GM06990 (cell line): Measurements from ENCODE around the gene RHOH.

ENCODE experiments used
- DNase-seq: peaks from one replicate; pipeline ENCODE4 v3.0.0-alpha.2; 2011; ENCODE audit not compliant: insufficient read length; ENCODE audit errors: extremely low read depth
- H3K27me3 ChIP-seq: replicated peaks from 2 replicates; pipeline ENCODE4 v1.6.0; 2011; ENCODE audit warnings: low read length; ENCODE audit not compliant: control insufficient read depth, insufficient read depth
- H3K36me3 ChIP-seq: 2 replicates; pipeline ENCODE4 v1.5.1; 2011; ENCODE audit warnings: low read length; ENCODE audit not compliant: control insufficient read depth, insufficient read depth
- H3K4me3 ChIP-seq: replicated peaks from 2 replicates; pipeline ENCODE4 v1.5.1; 2011; ENCODE audit warnings: low read depth, mild to moderate bottlenecking, control low read depth, low read length
- CTCF ChIP-seq: IDR thresholded peaks from 2 replicates; pipeline ENCODE4 v1.5.1; 2011; ENCODE audit warnings: low read length, control low read depth, mild to moderate bottlenecking, inconsistent platforms; ENCODE audit not compliant: insufficient read depth, poor library complexity, severe bottlenecking

RHOH gene

GRCh38 chr4:40204507-40205258 is 7.9 kb downstream of the RHOH start:
- peaks cover 3% of the 10 kb centered on the region for H3K36me3 ChIP-seq
- no peaks in the 10 kb centered on the region for H3K27me3 ChIP-seq
- H3K4me3 ChIP-seq: peak overlapping the region; percentile 89
- TF ChIP-seq CTCF: no peak
- DNase-seq: no peak

DNA sequence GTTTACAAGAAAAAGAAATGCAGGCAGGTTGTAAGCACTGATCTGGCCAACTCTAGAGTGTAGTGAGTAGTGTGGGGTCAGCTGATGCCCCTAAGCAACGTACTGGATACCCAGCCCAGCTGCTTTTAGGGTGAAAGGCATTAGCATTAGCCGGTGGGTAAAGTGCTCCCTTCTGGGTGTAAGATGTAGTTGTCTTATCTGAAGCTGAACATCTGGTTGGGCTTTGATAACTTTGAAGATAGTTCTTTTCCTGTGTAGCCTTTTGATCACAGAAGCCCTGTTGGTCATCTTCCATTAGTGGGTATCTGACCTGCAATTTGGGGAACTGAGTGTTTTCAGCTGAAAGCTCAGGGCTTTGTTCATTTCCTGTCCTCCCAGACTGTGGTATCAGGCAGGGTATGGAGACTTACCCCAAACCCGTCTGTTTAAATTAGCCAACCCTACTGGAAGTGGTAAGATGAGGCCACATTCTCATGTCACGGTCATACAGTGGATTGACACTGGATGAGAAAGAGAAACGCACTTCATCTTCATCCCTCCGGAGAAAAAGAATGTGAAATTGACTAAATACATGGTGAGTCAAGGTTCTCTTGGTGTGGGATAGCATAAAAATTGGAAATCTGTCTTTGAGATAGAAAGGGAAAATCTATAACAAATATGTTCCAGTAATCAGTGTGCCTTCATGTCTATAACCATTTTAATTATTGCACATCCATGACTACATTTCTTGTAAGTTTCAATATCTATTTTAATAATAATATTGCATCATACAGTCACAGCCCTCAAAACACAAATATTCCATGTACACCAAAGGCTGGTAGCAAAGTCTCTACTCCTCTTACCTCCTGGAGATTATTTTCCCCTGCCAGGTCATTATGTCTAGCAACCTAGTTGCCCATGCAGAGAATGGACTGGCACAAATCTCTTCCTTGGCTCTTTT is 8.7 kb downstream of the RHOH start:
- H3K27me3 ChIP-seq: no peaks in the 10 kb centered on the region
- H3K36me3 ChIP-seq: peaks cover 6% of the 10 kb centered on the region
- peak overlapping the region; percentile 89 for H3K4me3 ChIP-seq
- DNase-seq: peak; percentile 75
- TF ChIP-seq CTCF: no peak

- DNase-seq: no peak
- H3K27me3 ChIP-seq: no peaks in the 10 kb centered on the region
- H3K4me3 ChIP-seq: peak overlapping the region; percentile 89
- H3K36me3 ChIP-seq: peaks cover 6% of the 10 kb centered on the region
- TF ChIP-seq CTCF: no peak
Measured at GRCh38 chr4:40206426-40206825, 9.6 kb downstream of the RHOH start.

DNA sequence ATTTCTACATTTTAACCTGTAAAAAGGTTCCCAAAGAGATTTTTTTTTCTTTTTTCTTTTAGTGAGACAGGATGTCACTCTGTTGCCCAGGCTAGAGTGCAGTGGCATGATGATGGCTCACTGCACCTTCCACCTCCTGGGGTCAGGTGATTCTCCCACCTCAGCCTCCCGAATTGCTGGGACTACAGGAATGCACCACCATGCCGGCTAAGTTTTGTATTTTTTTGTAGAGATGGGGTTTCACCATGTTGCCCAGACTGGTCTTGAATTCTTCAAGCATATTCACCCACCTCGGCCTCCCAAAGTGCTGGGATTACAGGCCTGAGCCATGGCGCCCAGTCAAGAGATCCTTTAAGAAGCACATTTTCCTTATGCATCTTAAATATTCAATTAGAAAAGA is 12.6 kb downstream of the RHOH start:
- no peak for TF ChIP-seq CTCF
- H3K36me3 ChIP-seq: peaks cover 7% of the 10 kb centered on the region
- no peak for DNase-seq
- H3K4me3 ChIP-seq: peak overlapping the region; percentile 35
- no peaks in the 10 kb centered on the region for H3K27me3 ChIP-seq

- no peak for DNase-seq
- no peaks in the 10 kb centered on the region for H3K27me3 ChIP-seq
- H3K36me3 ChIP-seq: peaks cover 10% of the 10 kb centered on the region
- TF ChIP-seq CTCF: no peak
- peak overlapping the region; percentile 55 for H3K4me3 ChIP-seq
Measured at GRCh38 chr4:40210776-40211175, 13.9 kb downstream of the RHOH start.
